HUES64 (cell line): Measurements from ENCODE around the gene PRSS33.
A peak's percentile ranks its signal among the peaks of the same experiment; 100 is the strongest.

Experiments
- H3K27ac ChIP-seq: 2 replicates; pipeline ENCODE4 v1.7.0; 2013; ENCODE audit warnings: low read depth, low read length, inconsistent platforms
- H3K27me3 ChIP-seq: 2 replicates; pipeline ENCODE4 v1.6.1; 2013; ENCODE audit warnings: mild to moderate bottlenecking, low read length; ENCODE audit not compliant: insufficient read depth
- H3K36me3 ChIP-seq: 2 replicates; pipeline ENCODE4 v1.6.1; 2013; ENCODE audit warnings: mild to moderate bottlenecking, low read length; ENCODE audit not compliant: insufficient read depth
- H3K4me1 ChIP-seq: 2 replicates; pipeline ENCODE4 v1.6.1; 2013; ENCODE audit warnings: mild to moderate bottlenecking, low read length, moderate library complexity; ENCODE audit not compliant: insufficient read depth
- H3K4me3 ChIP-seq: 2 replicates; pipeline ENCODE4 v1.5.1; 2013; ENCODE audit warnings: mild to moderate bottlenecking, low read length, moderate library complexity
- H3K9ac ChIP-seq: 2 replicates; pipeline ENCODE4 v1.6.1; 2013; ENCODE audit warnings: mild to moderate bottlenecking, low read depth, low read length
- H3K9me3 ChIP-seq: 2 replicates; pipeline ENCODE4 v1.6.1; 2013; ENCODE audit warnings: low read depth, low read length; ENCODE audit not compliant: insufficient read depth
- WGBS: fragments of 150-250, 120-280 bp; methylation state at CpG from one replicate; pipeline ENCODE4 v1.1.7; 2013; ENCODE audit warnings: missing lambda C conversion rate; 5-methylcytosine and 5-hydroxymethylcytosine counted together

PRSS33 gene

GRCh38 chr16:2752850-2753732 lies 34.3 kb downstream of the PRSS33 start:
- Histone ChIP-seq H3K4me3 (peak overlapping the region; percentile 73), H3K36me3 (peaks cover 33% of the 10 kb centered on the region), H3K27ac (peak overlapping the region; percentile 99), H3K9me3 (no peaks in the 10 kb centered on the region), H3K4me1 (peaks cover 11% of the 10 kb centered on the region), H3K27me3 (no peaks in the 10 kb centered on the region), H3K9ac (peak overlapping the region; percentile 95)
- under 1% methylated on average over 72 of the region's 82 CpGs for WGBS

GRCh38 chr16:2752035-2752849 lies 35.1 kb downstream of the PRSS33 start, which contains the start of gene SRRM2:
Gene SRRM2, plus strand, starts transcription at chr16:2752638. Its CDS starts 3,727 bp downstream, at chr16:2756365.
- no peaks in the 10 kb centered on the region for H3K9me3 ChIP-seq
- H3K4me1 ChIP-seq, result peaks cover 11% of the 10 kb centered on the region
- peak within 1 kb of the TSS; percentile 99 for H3K27ac ChIP-seq
- under 1% methylated on average over 98 of the region's 99 CpGs for WGBS
- peak within 1 kb of the TSS; percentile 73 for H3K4me3 ChIP-seq
- H3K9ac ChIP-seq, result peak within 1 kb of the TSS; percentile 95
- peaks cover 25% of the 10 kb centered on the region for H3K36me3 ChIP-seq
- no peaks in the 10 kb centered on the region for H3K27me3 ChIP-seq

- Histone ChIP-seq H3K9ac (peak overlapping the region; percentile 95), H3K4me1 (peaks cover 11% of the 10 kb centered on the region), H3K27me3 (no peaks in the 10 kb centered on the region), H3K27ac (peak overlapping the region; percentile 99), H3K36me3 (peaks cover 18% of the 10 kb centered on the region), H3K4me3 (peak overlapping the region; percentile 73), H3K9me3 (no peaks in the 10 kb centered on the region)
- WGBS, result 14% methylated on average over 23 of the region's 23 CpGs
Measured at GRCh38 chr16:2751577-2752034, 35.8 kb downstream of the PRSS33 start.

GRCh38 chr16:2749936-2750335 lies 37.4 kb downstream of the PRSS33 start:
- no peaks in the 10 kb centered on the region for H3K9me3 ChIP-seq
- no peaks in the 10 kb centered on the region for H3K27me3 ChIP-seq
- no peak overlapping the region for H3K27ac ChIP-seq
- H3K4me1 ChIP-seq, result peaks cover 6% of the 10 kb centered on the region
- H3K4me3 ChIP-seq, result no peak overlapping the region
- H3K36me3 ChIP-seq, result peaks cover 8% of the 10 kb centered on the region; the same call in 1 of the 2 replicates
- WGBS, result 95% methylated on average over 6 of the region's 6 CpGs
- H3K9ac ChIP-seq, result no peak overlapping the region

DNA sequence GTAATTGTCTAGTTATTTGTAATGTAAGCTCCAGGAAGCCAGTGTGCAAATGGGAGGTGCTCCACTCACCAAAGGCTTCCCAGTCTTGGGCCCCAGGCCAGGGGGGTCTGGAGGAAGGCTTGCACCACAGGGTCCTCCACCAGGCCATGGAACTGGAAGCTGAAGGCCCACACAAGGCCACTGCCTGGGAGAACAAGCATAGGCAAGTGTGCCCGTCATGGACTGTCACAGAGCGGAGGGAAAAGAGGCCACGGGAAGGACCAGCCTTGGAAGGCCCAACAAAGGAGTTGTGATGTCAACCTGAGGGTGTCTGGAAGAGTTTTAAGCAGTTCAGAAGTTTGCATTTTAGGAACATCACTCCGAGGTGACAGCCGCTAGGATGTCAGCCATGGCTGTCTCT lies 37.9 kb downstream of the PRSS33 start:
- Histone ChIP-seq H3K9me3 (no peaks in the 10 kb centered on the region), H3K36me3 (peaks cover 5% of the 10 kb centered on the region; the same call in 1 of the 2 replicates), H3K4me1 (peaks cover 1% of the 10 kb centered on the region), H3K9ac (no peak overlapping the region), H3K27ac (no peak overlapping the region), H3K4me3 (no peak overlapping the region), H3K27me3 (no peaks in the 10 kb centered on the region)
- 94% methylated on average over 5 of the region's 5 CpGs for WGBS

GRCh38 chr16:2748757-2749455 lies 38.5 kb downstream of the PRSS33 start:
- H3K4me1 ChIP-seq, result no peaks in the 10 kb centered on the region
- H3K9me3 ChIP-seq, result no peaks in the 10 kb centered on the region
- H3K9ac ChIP-seq, result no peak overlapping the region
- 93% methylated on average over 7 of the region's 7 CpGs for WGBS
- H3K27ac ChIP-seq, result no peak overlapping the region
- no peaks in the 10 kb centered on the region for H3K27me3 ChIP-seq
- no peak overlapping the region for H3K4me3 ChIP-seq
- 0 out of 2 replicates have a peak, but pooled peaks cover 4% of the 10 kb centered on the region for H3K36me3 ChIP-seq

GRCh38 chr16:2745961-2746360 lies 41.4 kb downstream of the PRSS33 start:
- Histone ChIP-seq H3K4me3 (no peak overlapping the region), H3K4me1 (no peaks in the 10 kb centered on the region), H3K27ac (no peak overlapping the region), H3K9ac (no peak overlapping the region), H3K9me3 (no peaks in the 10 kb centered on the region), H3K27me3 (no peaks in the 10 kb centered on the region), H3K36me3 (0 out of 2 replicates have a peak, but pooled peaks cover 4% of the 10 kb centered on the region)
- 89% methylated on average over 9 of the region's 9 CpGs for WGBS

DNA sequence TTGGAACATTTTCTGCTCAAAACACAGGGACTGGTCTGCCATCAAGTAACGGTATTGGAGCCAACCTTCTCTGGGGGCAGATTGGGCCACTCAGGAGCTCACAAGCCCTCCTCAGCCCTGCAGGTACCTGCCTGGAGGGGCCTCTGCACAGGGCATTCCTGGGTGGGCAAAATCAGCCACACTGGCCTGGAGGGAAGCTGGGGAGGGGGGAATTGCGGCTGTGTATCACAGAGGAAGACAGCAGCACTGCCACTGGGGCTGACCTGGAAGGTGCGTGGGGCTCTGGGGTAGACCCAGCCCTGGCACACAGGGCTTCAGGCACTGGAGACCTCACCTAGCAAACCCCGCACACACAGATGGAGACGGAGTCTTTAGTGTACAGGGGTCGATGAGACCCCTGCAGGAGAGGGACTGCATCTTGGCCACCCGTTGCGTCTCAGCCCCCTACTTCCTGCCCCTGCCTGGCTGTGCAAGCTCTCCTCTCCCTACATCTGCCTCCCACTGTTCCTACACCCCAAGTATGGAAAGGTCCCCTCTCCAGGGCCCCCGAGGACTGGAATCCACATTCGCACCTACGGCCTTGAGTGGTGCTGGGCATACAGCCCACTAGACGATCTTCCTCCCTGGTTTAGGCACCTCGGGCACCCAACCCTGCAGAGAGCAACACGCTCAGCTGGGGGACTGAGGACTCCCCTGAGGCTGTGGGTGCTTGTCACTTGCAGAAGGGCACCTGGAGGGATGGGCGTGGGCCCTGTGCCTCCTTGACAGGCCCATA lies 42.1 kb downstream of the PRSS33 start:
- 86% methylated on average over 15 of the region's 15 CpGs for WGBS
- Histone ChIP-seq H3K4me3 (no peak overlapping the region), H3K36me3 (0 out of 2 replicates have a peak, but pooled peaks cover 4% of the 10 kb centered on the region), H3K4me1 (no peaks in the 10 kb centered on the region), H3K9ac (no peak overlapping the region), H3K27me3 (no peaks in the 10 kb centered on the region), H3K9me3 (no peaks in the 10 kb centered on the region), H3K27ac (no peak overlapping the region)

GRCh38 chr16:2744711-2745110 lies 42.6 kb downstream of the PRSS33 start:
- no peaks in the 10 kb centered on the region for H3K4me1 ChIP-seq
- WGBS, result 92% methylated on average over 6 of the region's 6 CpGs
- 0 out of 2 replicates have a peak, but pooled peaks cover 4% of the 10 kb centered on the region for H3K36me3 ChIP-seq
- H3K9me3 ChIP-seq, result no peaks in the 10 kb centered on the region
- no peak overlapping the region for H3K4me3 ChIP-seq
- no peaks in the 10 kb centered on the region for H3K27me3 ChIP-seq
- no peak overlapping the region for H3K27ac ChIP-seq
- no peak overlapping the region for H3K9ac ChIP-seq
